CD4-positive, alpha-beta T cell treated with Interleukin-15 for 4 hours (primary cell): ENCODE results near the gene ACACA.
"Not testable (repeated sequence)": the region's sequence is repeated elsewhere in the genome, so short reads cannot be mapped to it uniquely, and the experiment has no call there.

ENCODE experiments used
- DNase-seq: peaks from one replicate; pipeline ENCODE4 v3.0.0-alpha.2; 2020; ENCODE audit warnings: low spot score

The ACACA gene

GRCh38 chr17:37098152-37098551, 308.5 kb downstream of the ACACA start:
- DNase-seq: no peak

- no peak for DNase-seq
Measured at GRCh38 chr17:37097154-37097553, 309.5 kb downstream of the ACACA start.

- no peak for DNase-seq
Measured at GRCh38 chr17:37096071-37096470, 310.6 kb downstream of the ACACA start.

- no peak for DNase-seq
Measured at GRCh38 chr17:37094391-37094790, 312.2 kb downstream of the ACACA start.

GRCh38 chr17:37092701-37093100, 313.9 kb downstream of the ACACA start:
- no peak for DNase-seq

- DNase-seq: no peak
Measured at GRCh38 chr17:37092071-37092470, 314.6 kb downstream of the ACACA start.

GRCh38 chr17:37090941-37091340, 315.7 kb downstream of the ACACA start:
- DNase-seq: no peak

GRCh38 chr17:37089956-37090355, 316.7 kb downstream of the ACACA start:
- DNase-seq: peak; percentile 70

GRCh38 chr17:37088913-37089312, 317.7 kb downstream of the ACACA start:
- DNase-seq: no peak

GRCh38 chr17:37088459-37088858, 318.2 kb downstream of the ACACA start:
- DNase-seq: peak; percentile 30

- DNase-seq: no peak
Measured at GRCh38 chr17:37087683-37088082, 319.0 kb downstream of the ACACA start.

GRCh38 chr17:37086948-37087347, 319.7 kb downstream of the ACACA start:
- DNase-seq: no peak

GRCh38 chr17:37086334-37086733, 320.3 kb downstream of the ACACA start:
- DNase-seq: no peak

GRCh38 chr17:37084372-37084771, 322.3 kb downstream of the ACACA start:
- DNase-seq: no peak

GRCh38 chr17:37083456-37083855, 323.2 kb downstream of the ACACA start:
- no peak for DNase-seq

GRCh38 chr17:37082985-37083384, 323.7 kb downstream of the ACACA start:
- DNase-seq: no peak

GRCh38 chr17:37082311-37082860, 324.2 kb downstream of the ACACA start:
- no peak for DNase-seq

GRCh38 chr17:37081287-37081686, 325.3 kb downstream of the ACACA start:
- no peak for DNase-seq

GRCh38 chr17:37079735-37080134, 326.9 kb downstream of the ACACA start:
- no peak for DNase-seq

GRCh38 chr17:37079065-37079708, 327.4 kb downstream of the ACACA start:
- DNase-seq: no peak

- not testable (repeated sequence) for DNase-seq
Measured at GRCh38 chr17:37073464-37073863, 333.2 kb downstream of the ACACA start.

- no peak for DNase-seq
Measured at GRCh38 chr17:37069087-37069486, 337.5 kb downstream of the ACACA start.

GRCh38 chr17:37068266-37068665, 338.4 kb downstream of the ACACA start:
- DNase-seq: no peak

GRCh38 chr17:37067555-37068111, 339.0 kb downstream of the ACACA start:
- DNase-seq: no peak
